Measurements from ENCODE around the gene FKBP6. TPM values are rescaled to one million over a fixed set of nuclear protein-coding genes. Genes with fewer than 3 reads are reported as not detected.
A peak's percentile ranks its signal among the peaks of the same experiment; 100 is the strongest.
"Not testable (repeated sequence)": the region's sequence is repeated elsewhere in the genome, so short reads cannot be mapped to it uniquely, and the experiment has no call there.

FKBP6 gene
- total RNA-seq, 1 experiment from 2014 or later: not detected

DNA sequence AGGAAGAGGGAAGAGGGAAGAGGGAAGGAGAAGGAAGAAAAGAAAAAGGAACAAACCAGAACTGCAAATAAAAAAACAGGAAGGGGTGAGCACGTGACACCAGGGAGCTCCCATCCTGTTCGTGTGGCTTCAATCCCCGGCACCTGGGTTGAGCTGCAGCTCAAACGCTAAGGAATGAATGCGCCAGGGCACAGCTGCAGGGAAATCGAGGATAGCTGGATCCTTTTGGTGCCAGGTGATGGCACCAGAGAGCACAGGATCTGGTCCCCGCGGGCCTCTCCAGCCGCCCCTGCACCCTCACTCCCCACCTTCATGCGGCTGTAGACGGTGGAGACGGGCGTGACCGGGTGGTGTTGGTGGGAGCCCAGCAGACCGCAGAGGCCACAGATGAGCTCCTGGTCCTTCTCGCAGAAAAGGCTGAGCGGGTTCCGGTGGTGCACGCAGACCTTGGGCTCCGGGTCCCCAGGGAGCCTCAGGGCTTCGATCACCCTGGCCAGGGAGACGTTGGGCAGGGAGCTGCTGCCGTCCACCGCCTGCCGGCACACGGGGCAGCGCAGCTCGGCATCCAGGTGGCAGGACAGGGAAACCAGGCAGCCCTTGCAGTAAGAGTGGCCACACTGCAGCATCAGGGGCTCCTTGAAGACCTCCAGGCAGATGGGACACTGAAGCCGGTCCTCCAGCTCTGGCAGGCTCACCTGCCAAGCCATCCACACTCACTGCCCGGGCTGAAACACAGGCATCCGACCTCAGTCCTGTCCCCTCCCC is 3.7 kb upstream of the FKBP6 start:
- DNase-seq (ENCODE audit: low read depth): peak; percentile 66

DNA sequence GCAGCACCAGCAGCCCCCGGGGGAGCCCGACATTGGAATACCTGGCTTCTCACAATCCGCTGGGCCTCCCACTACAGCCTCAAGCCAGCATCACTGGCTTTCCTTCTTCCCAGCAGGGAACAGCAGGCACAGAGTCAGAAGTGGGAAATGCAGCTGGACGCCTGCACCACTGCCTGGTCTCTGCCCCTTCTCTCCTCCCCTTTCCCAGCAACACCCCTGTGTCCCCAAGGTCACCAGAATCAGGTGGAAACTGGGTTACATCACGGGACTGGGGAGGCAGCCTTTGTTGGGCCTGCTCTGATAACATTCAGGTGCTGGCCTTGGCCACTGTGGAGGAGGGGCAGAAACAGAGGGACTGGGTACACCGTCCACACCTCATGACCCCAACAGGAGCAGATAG is 2.5 kb upstream of the FKBP6 start:
- DNase-seq (ENCODE audit: low read depth): not testable (repeated sequence)

DNA sequence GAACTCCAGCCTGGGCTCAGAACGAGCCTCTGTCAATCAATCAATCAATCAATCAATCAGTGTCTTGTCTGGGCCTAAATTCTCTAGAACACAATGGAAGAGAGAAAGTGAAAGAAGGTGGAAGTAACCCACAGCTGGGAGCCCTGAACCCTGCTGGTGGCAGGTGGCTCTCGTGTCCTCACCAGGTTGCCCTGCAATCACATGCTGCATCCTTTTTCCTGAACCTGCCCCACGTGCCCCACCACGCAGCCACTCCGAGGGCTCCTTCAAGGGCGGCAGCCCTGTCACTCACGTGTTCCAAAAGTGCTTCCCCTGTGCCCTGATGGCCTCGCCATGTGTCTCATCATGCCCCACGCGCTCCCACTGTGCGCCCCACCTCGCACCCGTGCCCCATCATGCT is 512 bp upstream of the FKBP6 start:
- DNase-seq (ENCODE audit: low read depth): not testable (repeated sequence)

DNA sequence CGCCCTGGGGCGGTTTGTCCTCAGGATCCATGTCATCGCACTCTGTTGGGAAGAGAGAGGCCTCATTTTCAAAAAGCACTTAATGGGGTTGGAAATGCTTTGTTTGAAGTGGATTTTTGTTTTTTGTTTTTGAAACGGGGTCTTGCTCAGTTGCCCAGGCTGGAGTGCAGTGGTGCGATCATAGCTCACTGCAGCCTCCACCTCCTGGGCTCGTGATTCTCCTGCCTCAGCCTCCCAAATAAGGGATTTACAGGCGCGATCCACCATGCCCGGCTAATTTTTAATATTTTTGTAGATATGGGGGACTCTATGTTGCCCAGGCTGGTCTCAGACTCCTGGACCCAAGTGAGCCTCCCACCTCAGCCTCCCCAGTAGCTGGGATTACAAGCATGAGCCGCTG is 735 bp downstream of the FKBP6 start:
- DNase-seq (ENCODE audit: low read depth): no peak

DNA sequence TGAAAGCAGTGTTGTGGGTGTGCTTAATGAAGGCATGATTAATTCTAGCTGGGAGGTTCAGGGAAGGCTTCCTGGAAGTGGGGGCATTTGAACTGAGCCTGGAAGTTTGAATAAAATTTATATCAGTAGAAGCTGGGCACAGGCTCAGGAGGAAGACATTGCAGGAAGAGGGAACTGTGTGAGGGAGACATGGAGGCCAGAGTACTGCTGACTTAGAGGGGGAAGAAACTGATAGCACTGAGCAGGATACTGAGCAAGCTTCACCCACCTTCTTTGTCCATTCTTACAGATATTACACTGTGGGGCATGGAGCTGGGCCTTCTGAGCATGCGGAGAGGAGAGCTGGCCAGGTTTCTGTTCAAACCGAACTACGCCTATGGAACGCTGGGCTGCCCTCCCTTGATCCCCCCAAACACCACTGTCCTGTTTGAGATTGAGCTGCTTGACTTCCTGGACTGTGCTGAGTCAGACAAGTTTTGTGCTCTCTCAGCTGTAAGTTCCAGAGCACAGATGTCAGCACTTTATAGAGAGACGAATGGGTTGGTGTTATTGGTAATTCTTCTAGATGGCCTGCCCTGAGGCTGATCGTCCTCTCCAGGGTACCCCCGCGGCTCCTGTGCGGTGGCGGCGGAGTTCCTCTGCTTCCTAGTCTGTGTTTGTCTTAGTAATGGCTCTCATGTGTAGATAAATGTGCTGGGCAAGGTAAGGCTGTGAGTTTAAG is 2.1 kb downstream of the FKBP6 start:
- DNase-seq (ENCODE audit: low read depth): peak; percentile 59

DNA sequence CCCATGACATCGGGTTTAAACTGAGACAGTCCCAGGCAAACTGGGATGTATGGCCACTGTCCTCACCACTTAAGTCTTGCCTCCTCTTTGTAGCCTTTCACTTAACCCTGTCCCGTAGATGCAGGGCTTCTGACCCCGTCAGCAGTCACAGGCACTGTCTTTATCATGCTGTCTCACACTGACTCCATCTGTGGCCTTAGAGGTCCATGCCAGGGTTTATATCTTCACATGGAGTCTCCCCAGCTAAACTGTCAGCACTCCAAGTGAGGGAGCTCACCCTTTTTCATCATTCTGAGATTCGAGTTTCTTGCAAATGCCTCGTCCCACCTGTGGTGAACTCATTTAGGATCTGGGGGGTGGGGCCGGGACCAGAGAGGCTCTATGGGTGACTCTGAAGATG is 2.8 kb downstream of the FKBP6 start:
- DNase-seq (ENCODE audit: low read depth): no peak

DNA sequence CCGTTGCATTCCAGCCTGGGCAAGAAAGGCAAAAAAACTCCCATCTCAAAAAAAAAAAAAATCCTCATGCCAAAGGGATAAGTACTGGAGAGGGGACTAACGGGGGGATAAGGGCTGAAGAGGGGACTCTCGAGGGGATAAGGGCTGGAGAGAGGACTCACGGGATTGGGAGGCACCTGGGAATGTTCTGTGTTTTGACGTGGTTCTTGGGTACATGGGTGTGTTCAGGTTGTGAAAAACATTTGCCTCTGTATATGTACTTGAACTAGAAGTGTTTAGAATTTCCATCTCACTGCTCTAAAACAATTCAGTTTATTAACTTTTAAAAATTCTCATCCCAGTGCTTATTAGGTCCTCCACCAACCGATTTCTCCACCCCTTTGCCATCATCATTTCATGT is 4.5 kb downstream of the FKBP6 start:
- DNase-seq (ENCODE audit: low read depth): no peak

DNA sequence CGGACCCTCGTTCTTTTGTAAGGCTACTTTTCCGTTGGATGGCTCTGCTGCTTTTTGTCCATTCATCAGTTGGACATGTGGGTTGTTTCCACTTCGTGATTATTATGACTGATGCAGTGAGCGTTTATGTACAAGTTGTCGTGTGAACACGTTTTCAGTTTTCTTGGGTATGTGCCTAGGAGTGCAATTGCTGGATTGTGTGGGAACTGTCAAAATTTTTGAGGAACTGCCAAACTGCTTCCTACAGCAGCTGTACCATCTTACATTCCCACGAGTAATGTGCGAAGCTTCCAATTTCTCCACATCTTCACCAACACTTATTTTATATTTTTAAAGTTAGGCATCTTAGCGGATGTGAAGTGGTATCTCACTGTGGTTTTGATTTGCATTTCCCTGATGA is 10.4 kb downstream of the FKBP6 start:
- DNase-seq (ENCODE audit: low read depth): no peak

DNA sequence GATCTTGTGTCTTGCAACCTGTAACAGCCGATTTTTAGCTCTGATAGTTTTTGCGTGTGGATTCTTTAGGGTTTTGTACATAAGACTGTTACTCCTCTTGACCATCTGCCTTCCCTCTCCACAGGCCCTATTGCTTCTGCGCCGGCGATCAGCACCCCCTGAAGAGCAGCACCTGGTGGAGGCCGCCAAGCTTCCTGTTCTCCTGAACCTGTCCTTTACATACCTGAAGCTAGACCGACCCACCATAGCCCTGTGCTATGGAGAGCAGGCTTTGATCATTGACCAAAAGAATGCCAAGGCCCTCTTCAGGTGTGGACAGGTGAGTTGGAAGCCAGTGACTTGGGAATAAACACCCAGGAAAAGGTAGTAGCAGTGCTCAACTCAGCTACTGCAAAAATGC is 12.6 kb downstream of the FKBP6 start:
- DNase-seq (ENCODE audit: low read depth): no peak

DNA sequence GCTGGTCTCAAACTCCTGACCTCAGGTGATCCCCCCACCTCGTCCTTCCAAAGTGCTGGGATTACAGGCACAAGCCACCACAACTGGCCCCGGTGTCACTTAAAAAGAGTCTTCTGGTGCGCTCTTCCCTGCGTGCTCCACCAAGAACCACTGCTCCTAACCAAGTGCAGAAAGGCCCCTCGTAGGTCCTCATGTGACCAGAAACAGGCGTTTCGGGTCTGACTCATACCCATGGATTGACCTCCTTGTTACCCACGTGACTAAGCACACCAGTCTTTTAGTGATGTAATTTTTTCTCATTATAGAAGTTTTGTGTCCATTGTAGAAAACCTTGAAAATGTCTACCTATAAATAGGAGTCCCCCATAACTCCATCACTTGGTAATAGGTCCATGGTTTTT is 13.9 kb downstream of the FKBP6 start:
- peak; percentile 73 for DNase-seq (ENCODE audit: low read depth)

DNA sequence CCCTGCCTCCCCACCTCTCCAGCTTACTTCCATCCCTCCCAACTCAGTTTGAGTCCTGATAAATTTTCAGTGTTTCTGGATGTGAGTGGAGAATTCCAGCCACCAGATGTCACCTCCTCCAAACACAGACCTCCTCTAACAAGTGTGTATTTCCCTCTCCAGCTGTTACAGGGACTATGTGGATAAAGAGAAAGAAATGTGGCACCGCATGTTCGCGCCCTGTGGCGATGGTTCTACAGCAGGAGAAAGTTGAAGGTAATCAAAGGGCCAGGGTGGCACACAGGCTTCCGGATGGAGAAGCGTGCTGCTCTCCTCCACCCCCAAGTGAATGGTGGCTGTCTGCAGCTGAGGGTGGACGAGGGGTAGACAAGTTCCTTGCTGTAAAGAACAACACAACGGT is 14.7 kb downstream of the FKBP6 start:
- DNase-seq (ENCODE audit: low read depth): peak; percentile 50

DNA sequence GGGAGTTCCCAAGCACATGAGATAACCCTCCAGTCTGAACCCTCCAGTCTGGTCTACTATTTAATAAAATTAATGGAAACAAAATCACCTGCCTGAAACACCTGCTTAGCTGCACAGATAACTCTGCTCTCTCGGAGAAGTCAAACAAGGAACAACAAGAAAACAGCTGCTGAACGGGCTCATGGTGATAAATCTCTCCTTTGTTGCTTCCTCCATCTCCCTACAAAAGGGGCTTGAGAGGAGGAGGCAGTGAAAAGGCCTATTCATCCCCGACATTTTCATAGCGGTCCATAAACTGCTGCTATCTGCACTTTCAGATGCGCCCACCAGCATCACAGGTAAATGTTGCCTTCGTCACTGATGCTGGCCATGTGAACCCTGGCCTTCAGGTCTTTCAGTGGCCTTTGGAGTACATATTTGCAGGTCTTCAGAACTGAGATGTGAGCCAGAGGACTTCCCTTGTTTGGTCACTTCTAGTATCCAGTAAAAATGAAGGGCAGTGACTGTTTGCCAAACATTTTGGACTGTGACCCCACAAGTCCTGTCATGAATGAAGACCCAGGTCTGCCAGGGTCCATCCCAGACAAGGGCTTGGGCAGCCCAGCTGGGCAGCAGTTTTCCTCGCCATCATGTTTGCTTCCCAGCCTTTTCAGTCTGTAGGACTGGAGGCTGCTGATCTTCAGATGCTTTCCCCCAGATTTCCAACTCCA is 15.9 kb downstream of the FKBP6 start:
- DNase-seq (ENCODE audit: low read depth): no peak

DNA sequence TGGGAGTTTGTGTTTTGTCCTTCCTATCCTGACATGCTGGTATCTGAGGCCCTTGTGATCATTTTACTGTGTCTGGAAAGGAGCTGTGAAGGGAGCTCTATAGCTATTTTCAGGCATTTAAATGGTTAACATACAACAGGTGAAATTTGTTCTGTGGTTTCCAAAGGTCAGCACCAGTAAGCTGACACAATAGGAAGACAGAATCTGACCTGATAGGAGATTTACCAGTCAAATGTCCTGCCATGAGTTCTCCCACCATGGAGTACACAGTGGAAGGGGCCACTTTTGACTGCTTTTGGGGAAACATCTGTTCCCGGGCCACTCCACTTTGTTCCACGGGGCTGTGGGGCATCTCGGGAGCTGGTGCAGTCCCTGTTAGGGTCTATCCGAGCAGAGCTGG is 17.6 kb downstream of the FKBP6 start:
- no peak for DNase-seq (ENCODE audit: low read depth)

DNA sequence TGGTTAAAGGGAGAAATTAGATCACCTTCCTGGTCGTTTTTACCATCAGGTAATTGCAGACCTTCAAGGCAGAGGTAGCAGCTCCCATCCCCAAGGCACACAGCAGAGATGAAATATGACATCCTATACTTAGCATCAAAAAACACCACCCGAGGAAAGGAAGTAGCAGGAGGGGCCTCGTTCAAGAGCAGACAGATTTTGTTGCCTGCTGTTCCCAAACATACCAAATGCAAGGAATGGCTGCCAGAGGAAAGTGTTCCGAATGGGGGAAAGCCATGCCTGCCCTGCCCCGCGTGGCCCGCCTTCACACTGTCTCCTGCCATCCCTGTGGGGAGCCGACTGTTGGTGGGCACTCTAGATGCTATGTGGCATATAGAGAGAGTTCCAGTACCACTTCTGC is 18.0 kb downstream of the FKBP6 start:
- no peak for DNase-seq (ENCODE audit: low read depth)

DNA sequence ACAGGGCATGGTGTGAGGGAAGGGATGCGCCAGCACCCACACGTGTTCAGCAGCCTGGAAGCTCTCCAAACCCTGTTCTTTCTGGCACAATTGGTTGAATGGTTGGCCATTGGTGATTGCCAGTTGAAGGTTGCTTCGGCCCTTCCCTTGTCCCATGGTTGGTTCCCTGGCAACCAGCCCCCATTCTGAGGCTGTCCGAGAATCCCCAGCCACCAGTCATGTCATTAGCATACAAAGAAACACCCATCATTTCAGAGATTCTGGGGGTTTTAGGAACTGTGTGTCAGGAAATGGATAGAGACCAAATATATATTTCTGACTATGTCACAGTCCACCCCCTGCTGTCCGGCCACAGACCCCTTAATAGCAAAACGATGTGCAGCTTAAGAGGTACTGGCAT is 21.8 kb downstream of the FKBP6 start:
- DNase-seq (ENCODE audit: low read depth): no peak

DNA sequence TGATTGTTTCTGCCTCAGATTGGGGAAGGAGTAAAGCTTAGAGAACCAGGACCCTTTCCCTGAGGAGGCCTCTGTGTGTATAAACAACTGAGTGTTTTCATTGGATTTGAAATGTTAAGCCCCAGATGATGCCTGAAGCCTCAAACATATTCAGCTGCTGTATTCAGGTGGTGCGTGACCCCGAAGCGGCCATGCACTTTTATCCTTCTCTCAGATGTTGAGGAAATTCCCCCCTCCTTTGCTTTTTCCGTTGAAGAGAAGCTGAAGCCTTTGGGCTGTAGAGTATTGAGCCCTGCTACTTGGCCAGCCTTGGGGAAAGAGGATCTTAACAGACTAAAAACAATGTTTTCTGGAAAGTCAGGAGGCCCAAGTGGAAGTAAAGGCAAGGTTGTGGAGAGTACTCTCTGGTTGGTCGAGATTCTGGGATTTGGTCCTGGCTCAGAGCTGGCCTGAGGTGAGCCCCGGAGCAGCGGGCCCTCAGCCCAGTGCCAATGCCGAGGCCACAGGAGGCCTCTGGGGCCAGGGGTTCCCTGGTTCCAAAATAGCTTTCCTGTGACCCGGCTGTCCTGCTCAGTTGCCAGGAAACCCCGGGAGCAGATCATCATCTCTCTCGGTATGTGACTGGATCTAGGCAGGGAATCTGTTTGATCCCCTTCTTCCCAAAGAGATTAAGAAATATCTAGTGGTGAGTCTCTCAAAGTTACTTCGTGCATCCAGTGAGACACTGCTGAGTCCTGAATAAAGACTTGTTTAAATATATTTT is 22.5 kb downstream of the FKBP6 start:
- no peak for DNase-seq (ENCODE audit: low read depth)

DNA sequence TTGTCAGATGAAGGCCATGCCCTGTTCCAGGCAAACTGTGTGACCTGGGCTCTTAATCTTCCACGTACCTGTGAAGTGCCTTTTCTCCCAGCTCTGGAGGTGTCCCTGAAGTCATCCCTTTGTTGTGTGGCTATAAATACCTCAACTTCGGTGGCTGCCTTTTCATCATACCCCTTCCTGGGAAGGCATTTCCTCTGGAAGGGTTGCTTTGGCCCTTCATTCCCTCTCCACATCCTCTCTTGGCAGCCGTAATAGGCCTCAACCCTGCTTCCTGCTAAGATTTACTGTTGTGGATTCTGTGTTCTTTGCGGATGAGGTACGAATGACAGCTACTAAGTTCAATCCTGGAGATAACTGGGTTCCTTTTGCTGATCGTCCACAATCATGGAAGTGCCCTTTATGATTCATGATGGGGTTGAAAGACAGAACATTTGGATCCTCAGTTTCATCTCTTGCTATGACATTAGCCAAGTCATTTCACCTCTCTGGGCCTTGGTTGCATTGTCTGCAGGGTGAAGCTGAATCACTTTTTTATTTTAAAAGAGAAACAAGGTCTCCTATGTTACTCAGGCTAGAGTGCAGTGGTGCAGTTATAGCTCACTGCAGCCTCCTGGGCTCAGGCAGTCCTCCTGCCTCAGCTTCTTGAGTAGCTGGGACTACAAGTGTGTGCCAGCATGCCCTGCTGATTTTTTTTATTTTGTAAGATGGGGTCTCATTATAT is 23.6 kb downstream of the FKBP6 start:
- no peak for DNase-seq (ENCODE audit: low read depth)

DNA sequence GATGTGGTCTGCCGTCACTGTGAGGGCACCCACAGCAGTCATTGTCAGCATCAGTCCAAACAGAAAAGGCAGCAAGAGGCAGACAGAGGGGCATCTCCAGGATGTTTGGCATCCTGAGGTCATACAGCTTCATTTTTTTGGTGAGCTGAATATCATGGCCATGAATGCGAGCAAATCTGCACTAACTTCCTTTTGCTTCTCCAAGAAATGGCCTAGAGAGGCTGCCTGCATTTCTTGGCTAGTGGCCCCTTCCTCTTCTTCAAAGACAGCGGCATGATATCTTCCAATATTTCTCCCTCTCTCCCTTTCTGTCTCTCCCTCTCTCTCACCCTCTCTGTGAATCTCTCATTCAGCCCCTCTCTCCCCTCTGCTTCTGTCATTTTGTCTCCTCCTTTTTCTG is 24.8 kb downstream of the FKBP6 start:
- DNase-seq (ENCODE audit: low read depth): no peak

DNA sequence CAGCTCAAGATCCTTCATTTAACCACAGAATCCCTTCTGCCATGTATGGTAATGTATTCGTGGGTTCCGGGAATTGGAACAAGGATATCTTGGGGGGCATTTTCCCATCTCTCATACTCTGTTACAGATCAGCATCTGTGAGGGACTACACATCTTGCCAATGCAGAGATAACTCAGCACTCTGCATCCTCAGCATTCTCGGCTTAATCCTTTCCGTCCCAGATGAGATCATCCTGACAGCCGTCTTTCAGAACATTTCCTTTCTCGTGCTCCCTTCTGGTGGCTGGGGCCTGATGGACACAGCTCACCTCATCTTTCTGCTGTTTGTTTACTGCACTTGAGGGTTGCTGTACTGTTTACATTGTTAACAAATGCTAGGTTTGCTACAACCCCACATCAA is 25.3 kb downstream of the FKBP6 start:
- no peak for DNase-seq (ENCODE audit: low read depth)

DNA sequence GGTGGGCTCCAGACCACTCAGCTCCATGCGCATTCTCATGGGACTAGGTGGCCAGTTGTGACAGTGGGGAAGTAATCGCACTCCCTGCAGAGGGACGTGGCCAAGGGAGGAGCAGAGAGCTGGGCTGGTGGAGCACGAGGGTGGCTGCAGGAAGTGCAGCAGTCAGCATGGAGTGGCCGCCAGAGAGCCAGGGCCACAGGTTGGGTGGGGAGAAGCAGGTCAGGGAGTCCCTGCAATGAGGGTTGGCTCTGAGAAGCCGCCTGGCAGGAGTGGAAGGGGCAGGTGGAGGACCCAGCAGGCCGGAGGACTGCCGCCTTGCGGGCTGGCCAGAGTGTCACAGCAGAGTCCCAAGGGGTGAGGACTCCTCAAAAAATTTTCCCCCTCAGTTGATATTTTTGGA is 26.2 kb downstream of the FKBP6 start:
- no peak for DNase-seq (ENCODE audit: low read depth)

DNA sequence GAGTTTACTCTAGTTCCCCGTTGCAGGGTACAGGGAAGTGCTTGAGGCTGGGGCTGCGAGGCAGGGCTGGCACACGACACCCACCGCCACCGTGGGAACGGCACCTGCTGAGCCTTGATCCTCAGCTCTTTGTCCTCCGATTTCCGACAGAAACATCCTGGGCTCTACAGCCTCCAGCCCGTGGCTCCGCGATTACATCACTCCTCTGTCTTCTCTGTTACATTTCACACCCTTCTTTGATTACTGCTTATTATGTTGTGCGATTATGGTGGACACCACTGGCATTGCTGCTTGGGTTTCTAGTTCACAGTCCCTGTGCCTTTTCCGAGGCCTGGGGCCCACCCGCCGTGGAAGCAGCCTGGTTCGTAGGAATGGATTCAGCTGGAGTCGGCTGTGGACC is 26.9 kb downstream of the FKBP6 start:
- no peak for DNase-seq (ENCODE audit: low read depth)

DNA sequence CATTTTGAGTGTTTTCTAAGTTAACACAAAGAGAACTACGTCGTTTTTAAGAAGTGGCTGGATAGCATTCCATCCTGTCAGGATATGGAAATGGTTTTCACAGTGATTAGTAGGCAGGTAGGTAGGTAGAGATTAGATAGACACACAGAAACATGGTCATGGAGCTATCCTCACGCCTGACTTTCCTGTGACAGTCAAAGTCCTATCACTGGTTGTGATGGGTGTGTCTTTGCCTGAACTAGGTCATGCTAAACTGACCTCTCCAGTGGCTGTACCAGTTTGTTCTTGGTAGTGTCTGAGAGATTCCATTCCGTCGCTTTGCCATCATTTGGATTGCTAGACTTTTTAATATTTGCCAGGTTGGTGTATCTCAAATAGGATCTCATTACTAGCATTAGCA is 28.2 kb downstream of the FKBP6 start:
- no peak for DNase-seq (ENCODE audit: low read depth)

Measured in M059J (cell line).